Testis (tissue), 2 donors: ENCODE measurements around the gene MED27.

ENCODE experiments used
- CTCF ChIP-seq, 3 experiments: fragments of 450-650 bp in 2 of 3; fragments of 200-600 bp in 1 of 3; sonication (generic) in 1 of 3; IDR thresholded peaks; one replicate each; pipeline ENCODE4 v1.5.1; 2016 to 2019; ENCODE audit warnings: antibody characterized with exemption in 3 of 3, mild to moderate bottlenecking in 2 of 3, moderate library complexity in 1 of 3
- POLR2A ChIP-seq: fragments of 450-650 bp; IDR thresholded peaks from one replicate; pipeline ENCODE4 v1.6.1; 2017; ENCODE audit warnings: antibody characterized with exemption, mild to moderate bottlenecking, moderate library complexity

- TF ChIP-seq CTCF (IDR thresholded peaks at IDR 0.05) (no peak), POLR2A (no peak)
Observed at GRCh38 chr9:132077881-132078698, 1.6 kb downstream of the MED27 start.
